Motor neuron (in vitro differentiated cells): Measurements from ENCODE around the gene FAM171A2. TPM values are rescaled to one million over a fixed set of nuclear protein-coding genes. Genes with fewer than 3 reads are reported as not detected.
"Not testable (repeated sequence)": the region's sequence is repeated elsewhere in the genome, so short reads cannot be mapped to it uniquely, and the experiment has no call there.

Source experiments
- ATAC-seq, 8 experiments: fragments of 200-7000 bp; cut with Tn5 transposase; replicated peaks in 6 of 8; 2 replicates each; pipeline ENCODE4 v1.8.0; 2021; ENCODE audit warnings: mild to moderate bottlenecking in 8 of 8, moderate library complexity in 8 of 8
- H3K27ac ChIP-seq, 2 donors: fragments of 250-450 bp; sonication (Bioruptor Pico); 2 replicates each; pipeline ENCODE4 v1.9.0; 2021; ENCODE audit warnings: antibody characterized with exemption in 2 of 2, mild to moderate bottlenecking in 2 of 2, moderate library complexity in 1 of 2
- H3K4me1 ChIP-seq, 2 donors: fragments of 250-450 bp; sonication (Bioruptor Pico); replicated peaks in 1 of 2; 2 replicates each; pipeline ENCODE4 v1.6.1; 2021; ENCODE audit warnings: antibody characterized with exemption in 2 of 2, mild to moderate bottlenecking in 2 of 2, moderate library complexity in 1 of 2
- H3K4me3 ChIP-seq, 5 donors: fragments of 250-450 bp; sonication (Bioruptor Pico); 2 replicates each; pipeline ENCODE4 v1.9.0; 2021; ENCODE audit warnings: antibody characterized with exemption in 5 of 5, mild to moderate bottlenecking in 5 of 5, moderate library complexity in 4 of 5
- WGBS, 10 experiments: fragments of 450-650 bp; shearing (Covaris generic); methylation state at CpG; one replicate each; pipeline ENCODE4 v1.0.0; 2022; 5-methylcytosine and 5-hydroxymethylcytosine counted together
- in situ Hi-C, 9 experiments: fragments of 400-800 bp; cut with MboI; loops; one replicate each; pipeline ENCODE4 v1.15.0; 2021; ENCODE audit warnings: low sequenced_read_pairs in 9 of 9, low pct_unique_long_range_greater_than_20kb in 2 of 9; ENCODE audit not compliant: unreplicated experiment in 9 of 9
- total RNA-seq, 8 experiments: library from RNA; unstranded; fragments of 300-600 nt; gene quantifications; 2 replicates each; pipeline versions ENCODE4 v1.2.3 to v1.2.4, GENCODE V29; 2022

FAM171A2 gene
- total RNA-seq, 8 experiments from 2014 or later, result 0.81 to 30.1 (median 22.7) TPM

DNA sequence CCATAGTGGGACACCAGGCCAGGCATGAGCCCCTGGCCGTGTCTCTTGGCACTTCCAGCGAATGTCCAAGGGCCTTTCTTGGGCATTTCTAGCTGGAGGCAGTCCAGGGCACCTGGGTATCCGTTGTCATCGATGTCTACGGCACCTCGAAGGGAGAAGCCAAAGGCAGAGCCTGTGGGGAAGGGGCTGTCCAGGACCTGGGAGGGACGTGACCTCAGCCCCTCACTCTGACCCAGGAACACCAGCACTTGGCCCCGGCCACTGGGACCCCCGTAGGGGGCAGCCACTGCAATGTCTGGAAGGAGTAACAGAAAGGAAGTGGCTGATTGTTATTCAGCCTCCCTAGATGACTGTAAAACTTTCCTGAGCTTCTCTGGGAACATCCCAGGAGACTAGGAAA lies 17.1 kb upstream of the FAM171A2 start:
- in situ Hi-C loops, result no loop called here
- Histone ChIP-seq H3K4me3 (no peak overlapping the region), H3K27ac (no peak overlapping the region), H3K4me1 (peaks cover under 1 to 6% of the 10 kb centered on the region in 2 donors)
- ATAC-seq, result no peak
- 57 to 96% (median 69%) methylated on average over 3 to 7 of the region's 9 CpGs; no CpG with 5 or more reads in 6 of the 10 experiments for WGBS, 10 experiments

DNA sequence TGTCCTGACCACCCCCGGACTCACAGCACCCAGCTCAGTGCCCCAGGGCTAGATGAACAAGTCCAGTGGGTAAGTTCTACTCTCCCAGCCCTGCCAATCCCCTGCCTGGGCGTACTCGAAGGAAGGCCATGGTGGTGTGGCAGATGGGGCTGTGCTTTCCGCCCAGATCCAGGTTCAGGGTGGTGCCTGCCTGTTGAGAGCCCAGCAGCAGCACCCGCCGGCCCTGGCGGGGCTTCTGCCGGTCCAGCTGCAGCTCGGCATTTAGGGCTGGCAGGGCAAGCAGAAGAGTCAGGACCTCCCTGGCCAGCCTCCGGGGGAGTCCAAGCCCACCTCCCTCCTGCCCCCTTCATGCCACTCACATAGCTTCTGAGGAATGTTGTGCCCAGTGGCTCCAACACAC lies 16.2 kb upstream of the FAM171A2 start:
- WGBS, 10 experiments, result 80% methylated on average over 1 to 2 of the region's 10 CpGs; no CpG with 5 or more reads in 8 of the 10 experiments
- ATAC-seq, result no peak
- in situ Hi-C loops, result no loop called here
- peaks cover 0 to 5% of the 10 kb centered on the region in 2 donors for H3K4me1 ChIP-seq
- H3K27ac ChIP-seq, result no peak overlapping the region
- H3K4me3 ChIP-seq, result no peak overlapping the region

DNA sequence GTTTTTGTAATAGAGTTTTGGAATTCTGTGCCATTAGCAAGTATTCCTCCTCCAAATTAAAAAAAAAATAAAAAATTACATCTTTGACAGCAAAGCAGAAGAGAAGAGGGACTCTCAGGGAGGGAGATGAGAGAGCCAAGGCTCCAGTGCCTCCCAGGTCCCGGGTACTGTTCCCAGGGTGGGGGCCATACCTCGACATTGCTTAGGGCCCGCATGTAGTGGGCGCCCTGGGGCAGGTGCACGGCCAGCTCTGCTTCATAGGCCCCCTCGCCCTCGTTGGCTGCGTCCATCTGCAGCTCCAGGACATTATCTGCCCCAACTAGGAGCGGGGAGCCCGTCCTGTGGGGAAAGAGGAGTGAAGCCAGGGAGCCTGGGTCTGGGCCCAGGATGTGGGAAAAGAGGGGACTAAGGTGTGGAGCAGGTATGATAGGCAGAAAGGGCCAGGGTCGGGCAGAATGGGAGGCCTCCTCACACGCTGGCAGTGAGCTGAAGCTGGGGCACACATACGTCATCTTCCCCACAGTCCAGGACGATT lies 14.6 kb upstream of the FAM171A2 start:
- Histone ChIP-seq H3K27ac (no peak overlapping the region), H3K4me1 (no peaks in the 10 kb centered on the region), H3K4me3 (no peak overlapping the region)
- WGBS, 10 experiments, result 20 to 100% (median 67%) methylated on average over 1 to 10 of the region's 14 CpGs; no CpG with 5 or more reads in 3 of the 10 experiments
- no peak for ATAC-seq
- in situ Hi-C loops, result no loop called here

DNA sequence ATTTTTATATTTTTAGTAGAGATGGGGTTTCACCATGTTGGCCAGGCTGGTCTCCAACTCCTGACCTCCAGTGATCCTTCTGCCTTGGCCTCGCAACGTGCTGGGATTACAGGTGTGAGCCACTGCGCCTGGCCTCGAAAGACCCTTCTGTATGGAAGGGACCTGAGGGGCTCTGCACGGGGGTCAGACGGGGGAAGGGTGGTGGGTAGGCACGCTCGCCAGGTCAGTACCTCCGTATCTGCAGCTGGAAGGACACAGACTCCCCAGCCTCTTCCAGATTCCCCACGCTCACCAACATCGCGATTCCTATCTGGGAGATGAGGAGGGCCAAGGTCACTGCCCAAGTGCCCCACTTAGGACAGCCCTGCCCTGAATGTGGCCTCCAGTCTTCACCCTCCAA lies 13.1 kb upstream of the FAM171A2 start:
- Histone ChIP-seq H3K27ac (no peak overlapping the region), H3K4me1 (no peaks in the 10 kb centered on the region), H3K4me3 (no peak overlapping the region)
- in situ Hi-C loops, result no loop called here
- ATAC-seq, result no peak
- 75 to 85% methylated on average over 4 to 8 of the region's 12 CpGs; no CpG with 5 or more reads in 8 of the 10 experiments for WGBS, 10 experiments

DNA sequence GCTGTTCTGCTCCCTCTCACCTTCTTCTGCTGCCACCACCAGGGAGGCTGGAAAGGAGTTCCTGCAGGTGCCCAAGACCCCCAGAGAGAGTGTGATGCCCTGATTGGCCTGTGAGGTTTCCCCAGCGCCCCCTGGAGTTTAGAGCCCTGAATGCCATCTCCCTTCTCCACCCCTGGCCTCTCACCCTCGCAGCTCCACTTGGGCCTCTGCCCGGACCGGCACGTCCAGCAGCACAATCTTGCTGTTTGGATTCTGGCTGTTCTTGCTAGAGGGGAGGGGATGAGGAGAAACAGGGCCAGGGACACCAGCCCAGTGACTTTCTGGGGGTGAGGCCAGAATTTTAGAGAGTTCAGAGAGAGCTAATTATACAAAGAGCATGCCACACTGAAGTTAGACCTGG lies 12.5 kb upstream of the FAM171A2 start:
- no peak overlapping the region for H3K4me3 ChIP-seq
- WGBS, 10 experiments, result 0 to 73% (median 30%) methylated on average over 1 to 4 of the region's 5 CpGs; no CpG with 5 or more reads in 6 of the 10 experiments
- no peak overlapping the region for H3K27ac ChIP-seq
- in situ Hi-C loops, result no loop called here
- no peaks in the 10 kb centered on the region for H3K4me1 ChIP-seq
- ATAC-seq, result peak in 6 of 8 experiments; percentile 6 to 83 (median 45)

DNA sequence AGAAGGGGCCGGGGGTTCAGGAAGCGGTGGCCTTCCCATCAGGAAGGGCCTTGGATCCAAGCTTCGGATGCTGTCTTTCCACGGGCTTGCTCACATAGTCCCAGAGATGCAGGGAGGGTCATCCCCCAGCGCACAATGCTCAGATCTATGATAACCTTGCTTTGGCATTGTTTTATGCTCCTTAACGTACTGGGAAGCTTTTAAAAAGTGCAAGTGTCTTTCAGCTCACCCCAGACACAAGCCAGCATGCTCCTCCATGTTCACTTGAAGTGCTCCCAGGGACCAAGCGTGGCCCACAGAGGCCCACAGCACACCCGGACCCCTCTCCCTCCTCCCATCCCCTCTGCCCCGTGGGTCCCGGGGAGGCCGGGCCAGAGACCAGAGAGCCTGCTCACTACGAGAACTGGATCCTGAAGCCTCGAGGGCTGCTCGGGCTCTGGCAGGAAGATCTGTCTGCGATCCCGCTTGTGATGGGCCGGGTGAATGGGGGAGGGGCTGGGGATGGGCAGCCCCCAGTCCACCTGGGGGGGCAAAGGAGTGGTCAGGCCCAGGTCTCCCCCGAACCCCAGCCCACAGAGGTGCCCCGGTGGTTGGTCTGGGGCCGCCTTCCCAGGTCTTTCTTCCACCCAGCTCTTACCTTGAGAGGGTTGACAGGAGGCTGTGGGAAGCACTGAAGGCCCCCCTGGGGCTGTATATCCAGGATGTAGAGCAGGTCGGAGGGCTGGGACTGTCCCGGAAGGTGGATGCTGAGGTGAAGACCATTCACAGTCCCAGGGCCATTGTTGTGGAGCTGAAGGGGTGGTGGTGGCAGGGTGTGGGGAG lies 11.8 kb upstream of the FAM171A2 start:
- Histone ChIP-seq H3K4me1 (no peaks in the 10 kb centered on the region), H3K4me3 (no peak overlapping the region), H3K27ac (no peak overlapping the region)
- in situ Hi-C loops, result no loop called here
- WGBS, 10 experiments, result 0 to 77% (median 30%) methylated on average over 1 to 7 of the region's 22 CpGs; no CpG with 5 or more reads in 4 of the 10 experiments
- ATAC-seq, result peak in 6 of 8 experiments; percentile 11 to 41 (median 20)

DNA sequence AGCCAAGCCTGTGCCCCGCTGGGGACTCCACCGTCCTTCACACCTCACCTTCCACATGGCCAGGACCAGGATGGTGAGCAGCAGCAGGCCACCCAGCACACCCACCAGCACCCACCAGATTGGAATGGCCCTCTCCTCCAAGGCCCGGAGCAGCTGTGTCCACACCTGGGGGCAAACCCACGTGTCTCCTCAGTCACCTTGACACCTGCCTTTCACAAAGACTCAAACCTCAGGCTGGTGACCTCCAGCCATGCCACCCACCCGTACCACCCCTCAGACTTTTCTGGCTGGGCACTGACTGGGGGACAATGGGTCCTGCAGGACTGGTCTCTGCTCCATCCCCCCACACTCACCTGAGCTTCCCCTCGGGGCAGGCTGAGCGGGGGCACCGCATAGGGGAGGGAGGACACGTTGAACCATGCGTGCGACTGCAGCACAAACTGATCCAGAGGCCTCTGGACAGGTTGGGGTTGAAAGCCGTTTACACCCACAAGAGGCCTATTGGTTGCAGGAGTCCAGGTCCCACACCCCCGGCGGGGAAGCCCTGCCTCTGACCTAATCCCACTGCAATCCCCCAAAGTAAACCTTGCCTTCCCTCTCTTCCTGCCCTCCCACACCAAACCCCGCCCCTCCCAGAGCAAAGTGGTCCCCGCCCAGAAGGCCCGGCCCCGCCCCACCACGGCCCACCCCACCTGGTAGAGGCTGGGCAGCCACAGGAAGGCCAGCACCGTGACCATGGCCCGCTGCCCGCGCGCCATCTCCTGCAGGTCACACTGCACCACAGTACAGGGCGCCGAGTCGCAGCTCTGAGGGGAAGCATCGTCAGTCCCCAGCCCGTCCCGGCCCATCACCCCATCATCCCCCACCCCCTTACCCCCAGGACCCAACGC lies 10.9 kb upstream of the FAM171A2 start:
- peaks cover 0 to 4% of the 10 kb centered on the region in 2 donors for H3K4me1 ChIP-seq
- H3K27ac ChIP-seq, result no peak overlapping the region
- peak in 7 of 8 experiments; percentile 19 to 43 (median 32) for ATAC-seq
- in situ Hi-C loops, result no loop called here
- WGBS, 10 experiments, result 80% methylated on average over 5 to 7 of the region's 31 CpGs; no CpG with 5 or more reads in 8 of the 10 experiments
- H3K4me3 ChIP-seq, result no peak overlapping the region

DNA sequence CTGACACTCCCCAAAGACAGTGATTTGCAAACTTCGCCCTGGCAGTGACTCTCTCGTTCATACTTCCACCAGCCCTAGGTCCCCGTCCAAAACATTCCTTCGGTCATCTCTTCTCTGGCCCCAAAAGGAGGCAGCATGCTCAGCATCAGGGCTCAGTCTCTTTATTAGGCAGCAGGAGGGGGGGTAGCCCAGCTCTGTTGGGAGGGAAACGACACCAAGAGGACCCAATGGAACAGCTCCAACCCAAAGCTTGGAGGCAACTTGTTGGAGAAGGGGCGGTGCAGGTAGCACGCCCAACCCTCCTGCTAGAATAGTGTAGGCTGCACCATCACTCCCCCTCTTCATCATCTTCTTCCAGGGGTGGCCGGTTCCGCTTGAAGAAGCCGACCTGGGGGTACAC lies 8.4 kb upstream of the FAM171A2 start:
- ATAC-seq, result no peak
- in situ Hi-C loops, result no loop called here
- Histone ChIP-seq H3K4me3 (no peak overlapping the region), H3K27ac (no peak overlapping the region), H3K4me1 (peaks cover 0 to 9% of the 10 kb centered on the region in 2 donors)
- 71 to 90% (median 77%) methylated on average over 2 to 6 of the region's 10 CpGs; no CpG with 5 or more reads in 3 of the 10 experiments for WGBS, 10 experiments

DNA sequence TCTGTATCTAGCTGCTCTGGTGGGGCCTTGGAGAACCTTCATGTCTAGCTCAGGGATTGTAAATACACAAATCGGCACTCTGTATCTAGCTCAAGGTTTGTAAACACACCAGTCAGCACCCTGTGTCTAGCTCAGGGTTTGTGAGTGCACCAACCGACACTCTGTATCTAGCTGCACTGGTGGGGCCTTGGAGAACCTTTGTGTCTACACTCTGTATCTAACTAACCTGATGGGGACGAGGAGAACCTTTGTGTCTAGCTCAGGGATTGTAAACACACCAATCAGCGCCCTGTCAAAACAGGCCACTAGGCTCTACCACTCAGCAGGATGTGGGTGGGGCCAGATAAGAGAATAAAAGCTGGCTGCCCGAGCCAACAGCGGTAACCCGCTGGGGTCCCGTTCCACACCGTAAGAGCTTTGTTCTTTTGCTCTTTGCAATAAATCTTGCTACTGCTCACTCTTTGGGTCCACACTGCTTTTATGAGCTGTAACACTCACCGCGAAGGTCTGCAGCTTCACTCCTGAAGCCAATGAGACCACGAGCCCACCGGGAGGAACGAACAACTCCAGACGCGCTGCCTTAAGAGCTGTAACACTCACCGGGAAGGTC lies 5.9 kb upstream of the FAM171A2 start:
- peak overlapping the region in 1 of 2 donors; percentile 46 for H3K27ac ChIP-seq
- WGBS, 10 experiments, result 16 to 100% (median 41%) methylated on average over 1 to 6 of the region's 17 CpGs; no CpG with 5 or more reads in 4 of the 10 experiments
- H3K4me1 ChIP-seq, result peaks cover 0 to 11% of the 10 kb centered on the region in 2 donors
- ATAC-seq, in situ Hi-C loops: not testable (repeated sequence)
- peak overlapping the region in 1 of 5 donors; percentile 4 for H3K4me3 ChIP-seq

DNA sequence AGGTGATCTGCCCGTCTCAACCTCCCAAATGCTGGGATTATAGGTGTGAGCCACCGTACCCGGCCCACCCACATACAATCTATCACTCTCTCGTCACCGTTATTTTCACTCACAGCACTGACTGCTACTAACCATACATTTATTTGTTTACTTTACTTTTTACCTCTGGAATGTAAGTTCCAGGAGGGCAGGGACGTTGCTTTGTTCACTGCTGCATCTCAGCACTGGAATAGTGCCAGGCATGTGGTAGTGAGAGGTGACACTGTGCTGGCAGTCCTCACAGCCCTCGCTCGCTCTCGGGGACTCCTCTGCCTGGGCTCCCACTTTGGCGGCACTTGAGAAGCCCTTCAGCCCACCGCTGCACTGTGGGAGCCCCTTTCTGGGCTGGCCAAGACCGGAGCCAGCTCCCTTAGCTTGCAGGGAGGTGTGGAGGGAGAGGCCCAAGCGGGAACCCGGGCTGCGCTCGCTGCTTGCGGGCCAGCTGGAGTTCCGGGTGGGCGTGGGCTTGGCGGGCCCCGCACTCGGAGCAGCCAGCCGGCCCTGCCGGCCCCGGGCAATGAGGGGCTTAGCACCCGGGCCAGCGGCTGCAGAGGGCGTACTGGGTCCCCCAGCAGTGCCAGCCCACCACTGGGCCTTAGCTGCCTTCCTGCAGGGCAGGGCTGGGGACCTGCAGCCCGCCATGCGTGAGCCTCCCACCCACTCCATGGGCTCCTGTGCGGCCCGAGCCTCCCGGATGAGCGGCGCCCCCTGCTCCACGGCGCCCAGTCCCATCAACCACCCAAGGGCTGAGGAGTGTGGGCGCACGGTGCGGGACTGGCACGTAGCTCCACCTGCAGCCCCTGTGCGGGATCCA lies 5.0 kb upstream of the FAM171A2 start:
- WGBS, 10 experiments, result 47 to 100% (median 93%) methylated on average over 3 to 10 of the region's 42 CpGs; no CpG with 5 or more reads in 5 of the 10 experiments
- ATAC-seq, in situ Hi-C loops: not testable (repeated sequence)

DNA sequence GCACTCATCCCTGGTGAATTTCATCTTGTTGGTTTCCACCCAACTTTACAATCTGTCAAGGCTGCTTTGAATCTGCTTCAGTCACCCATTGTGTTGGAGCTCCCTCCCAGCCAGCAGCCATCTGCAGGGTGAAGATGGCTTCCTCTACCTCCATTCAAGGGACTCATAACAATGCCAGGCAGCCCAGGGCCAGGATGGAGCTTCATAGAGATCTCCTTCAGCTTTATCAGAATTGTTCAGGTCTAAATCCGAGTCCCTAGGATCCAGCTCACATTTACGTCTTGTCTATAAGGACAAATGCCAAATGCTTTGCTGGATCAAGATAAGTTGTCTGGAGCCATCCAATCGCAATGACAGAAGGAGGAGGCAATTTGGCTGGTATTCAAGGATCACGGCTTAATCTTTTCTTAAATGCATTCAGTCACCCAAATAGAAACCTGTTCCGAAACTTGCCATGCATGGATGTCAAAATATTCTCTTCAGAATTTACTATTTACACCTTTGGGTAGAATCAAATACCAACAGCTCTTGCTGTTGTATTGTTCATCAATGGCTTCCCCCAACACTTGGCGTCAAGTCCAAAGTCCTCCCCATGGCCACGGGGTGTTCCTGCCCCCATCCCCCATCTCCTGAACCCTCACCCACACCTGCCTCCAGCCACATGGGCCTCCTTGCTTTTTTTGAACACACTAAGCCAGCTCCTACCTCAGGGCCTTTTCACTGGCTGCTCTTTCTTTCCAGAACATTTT lies 3.8 kb upstream of the FAM171A2 start:
- H3K4me3 ChIP-seq, result no peak overlapping the region
- 56 to 100% (median 92%) methylated on average over 1 to 6 of the region's 7 CpGs; no CpG with 5 or more reads in 1 of the 10 experiments for WGBS, 10 experiments
- no peak for ATAC-seq
- H3K27ac ChIP-seq, result no peak overlapping the region
- peaks cover 0 to 11% of the 10 kb centered on the region in 2 donors for H3K4me1 ChIP-seq
- in situ Hi-C loops, result no loop called here

More for the DNA sequence above, 5.0 kb upstream of the FAM171A2 start:
- peaks cover 0 to 11% of the 10 kb centered on the region in 2 donors for H3K4me1 ChIP-seq
- not testable (repeated sequence) for H3K4me3 ChIP-seq, H3K27ac ChIP-seq
